ENCODE measurements around the gene RBM17.
"Not testable (repeated sequence)": the region's sequence is repeated elsewhere in the genome, so short reads cannot be mapped to it uniquely, and the experiment has no call there.

Gene RBM17

GRCh38 chr10:6112893-6113292, 24.1 kb downstream of the RBM17 start:
- DNase-seq (ENCODE audit: low spot score) = no peak

- DNase-seq (ENCODE audit: low spot score) = no peak
Observed at GRCh38 chr10:6114299-6114698, 25.5 kb downstream of the RBM17 start.

- DNase-seq (ENCODE audit: low spot score) = peak; percentile 81
Observed at GRCh38 chr10:6114805-6115341, 26.0 kb downstream of the RBM17 start.

GRCh38 chr10:6115411-6115810, 26.6 kb downstream of the RBM17 start:
- no peak for DNase-seq (ENCODE audit: low spot score)

- DNase-seq (ENCODE audit: low spot score) = no peak
Observed at GRCh38 chr10:6115824-6116350, 27.1 kb downstream of the RBM17 start.

GRCh38 chr10:6116806-6117205, 28.0 kb downstream of the RBM17 start:
- no peak for DNase-seq (ENCODE audit: low spot score)

GRCh38 chr10:6117711-6118110, 28.9 kb downstream of the RBM17 start:
- DNase-seq (ENCODE audit: low spot score) = no peak

GRCh38 chr10:6119423-6119822, 30.6 kb downstream of the RBM17 start:
- DNase-seq (ENCODE audit: low spot score) = no peak

- DNase-seq (ENCODE audit: low spot score) = no peak
Observed at GRCh38 chr10:6119962-6120361, 31.1 kb downstream of the RBM17 start.

- DNase-seq (ENCODE audit: low spot score) = no peak
Observed at GRCh38 chr10:6120691-6121090, 31.9 kb downstream of the RBM17 start.

GRCh38 chr10:6121146-6121545, 32.3 kb downstream of the RBM17 start:
- DNase-seq (ENCODE audit: low spot score) = no peak

- no peak for DNase-seq (ENCODE audit: low spot score)
Observed at GRCh38 chr10:6123532-6123931, 34.7 kb downstream of the RBM17 start.

- peak; percentile 68 for DNase-seq (ENCODE audit: low spot score)
Observed at GRCh38 chr10:6124666-6125065, 35.8 kb downstream of the RBM17 start.

- DNase-seq (ENCODE audit: low spot score) = not testable (repeated sequence)
Observed at GRCh38 chr10:6127461-6127860, 38.6 kb downstream of the RBM17 start.

GRCh38 chr10:6128087-6128486, 39.3 kb downstream of the RBM17 start:
- no peak for DNase-seq (ENCODE audit: low spot score)

- no peak for DNase-seq (ENCODE audit: low spot score)
Observed at GRCh38 chr10:6128591-6129251, 39.9 kb downstream of the RBM17 start.

GRCh38 chr10:6130848-6131470, 42.1 kb downstream of the RBM17 start:
- DNase-seq (ENCODE audit: low spot score) = no peak

- no peak for DNase-seq (ENCODE audit: low spot score)
Observed at GRCh38 chr10:6133331-6134098, 44.7 kb downstream of the RBM17 start.

- DNase-seq (ENCODE audit: low spot score) = no peak
Observed at GRCh38 chr10:6134099-6134823, 45.4 kb downstream of the RBM17 start.

GRCh38 chr10:6135039-6135438, 46.2 kb downstream of the RBM17 start:
- DNase-seq (ENCODE audit: low spot score) = no peak

GRCh38 chr10:6135589-6136168, 46.8 kb downstream of the RBM17 start:
- DNase-seq (ENCODE audit: low spot score) = no peak

Measured in globus pallidus (tissue), 1 donor.